ENCODE data around the gene PRPF8.
"Not testable (repeated sequence)": the region's sequence is repeated elsewhere in the genome, so short reads cannot be mapped to it uniquely, and the experiment has no call there.

PRPF8 gene

DNA sequence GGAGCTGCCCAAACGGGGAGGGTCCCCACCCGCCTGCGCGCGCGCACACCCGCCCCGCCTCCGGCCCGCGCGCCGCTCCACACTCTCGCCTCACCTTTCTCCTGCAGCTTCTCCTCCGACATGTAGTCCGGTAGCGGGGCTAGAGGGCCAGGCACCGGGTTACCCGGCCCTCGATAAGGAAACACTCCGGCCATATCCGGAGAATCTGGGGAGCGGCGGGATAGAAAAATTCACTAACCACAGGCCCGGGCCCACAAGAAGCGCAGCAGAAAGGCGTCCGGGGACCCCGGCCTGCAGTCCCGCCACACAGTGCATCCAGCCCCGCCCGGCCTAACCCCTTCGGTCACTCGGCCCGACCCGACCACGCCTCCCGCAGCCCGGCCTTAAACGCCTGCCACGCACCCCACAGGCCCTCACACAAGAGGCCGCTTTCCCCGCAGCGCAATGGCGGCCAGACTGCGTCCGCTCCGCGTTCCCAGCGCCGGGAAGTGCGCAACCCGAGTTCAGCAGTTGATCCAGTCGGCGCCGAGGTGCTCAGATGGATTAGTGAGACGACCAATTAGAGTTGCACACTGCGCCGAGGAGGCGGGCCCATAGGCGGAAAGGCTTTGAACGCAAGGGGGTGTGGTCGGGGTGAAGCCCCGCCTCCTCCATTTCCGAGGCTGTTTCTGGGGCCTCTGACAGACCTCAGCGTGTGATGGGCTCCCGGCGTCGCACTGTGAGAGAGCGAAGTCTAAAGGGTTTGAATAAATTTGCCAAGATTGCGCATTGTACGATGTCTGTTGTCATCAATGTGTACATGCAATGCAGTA lies at the start of gene PRPF8:
Gene PRPF8, minus strand, starts transcription at position 490 of the 812 bp plus-strand sequence. Its CDS starts 296 bp downstream, at position 194.
- FAIRE-seq = peak; percentile 98

DNA sequence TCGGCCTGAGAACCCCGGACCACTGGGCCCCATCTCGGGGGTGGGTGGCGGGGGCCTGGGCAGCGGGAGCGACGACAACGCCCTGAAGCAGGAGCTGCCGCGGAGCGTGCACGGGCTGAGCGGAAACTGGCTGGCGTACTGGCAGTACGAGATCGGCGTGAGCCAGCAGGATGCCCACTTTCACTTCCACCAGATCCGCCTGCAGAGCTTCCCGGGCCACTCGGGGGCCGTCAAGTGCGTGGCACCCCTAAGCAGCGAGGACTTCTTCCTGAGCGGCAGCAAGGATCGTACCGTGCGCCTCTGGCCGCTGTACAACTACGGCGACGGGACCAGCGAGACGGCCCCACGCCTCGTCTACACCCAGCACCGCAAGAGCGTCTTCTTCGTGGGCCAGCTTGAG lies 49.1 kb upstream of the PRPF8 start:
- FAIRE-seq = no peak

DNA sequence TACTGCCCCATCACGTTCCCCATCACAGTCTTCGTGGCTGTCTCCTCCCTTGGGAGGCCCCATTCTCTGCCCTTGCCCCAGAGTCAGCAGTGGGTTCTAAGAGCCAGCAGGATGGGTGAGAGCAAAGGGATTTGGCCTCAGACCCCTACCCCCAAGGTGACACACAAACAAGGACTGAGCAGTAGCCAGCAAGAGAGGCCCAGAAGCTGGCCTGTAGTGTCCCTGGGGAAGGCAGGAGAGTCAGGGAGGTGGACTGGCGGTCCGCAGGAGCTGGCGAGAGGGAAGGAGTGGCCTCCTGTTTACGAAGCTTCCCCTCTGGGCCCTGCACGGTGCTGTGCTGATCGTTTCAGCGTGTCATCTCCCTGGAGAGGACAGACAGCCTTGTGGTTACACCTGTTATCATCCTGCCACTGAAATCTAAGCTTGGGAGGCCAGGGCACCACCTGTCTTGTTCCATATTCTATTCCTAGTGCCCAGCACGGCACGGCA lies 48.2 kb upstream of the PRPF8 start:
- no peak for FAIRE-seq

DNA sequence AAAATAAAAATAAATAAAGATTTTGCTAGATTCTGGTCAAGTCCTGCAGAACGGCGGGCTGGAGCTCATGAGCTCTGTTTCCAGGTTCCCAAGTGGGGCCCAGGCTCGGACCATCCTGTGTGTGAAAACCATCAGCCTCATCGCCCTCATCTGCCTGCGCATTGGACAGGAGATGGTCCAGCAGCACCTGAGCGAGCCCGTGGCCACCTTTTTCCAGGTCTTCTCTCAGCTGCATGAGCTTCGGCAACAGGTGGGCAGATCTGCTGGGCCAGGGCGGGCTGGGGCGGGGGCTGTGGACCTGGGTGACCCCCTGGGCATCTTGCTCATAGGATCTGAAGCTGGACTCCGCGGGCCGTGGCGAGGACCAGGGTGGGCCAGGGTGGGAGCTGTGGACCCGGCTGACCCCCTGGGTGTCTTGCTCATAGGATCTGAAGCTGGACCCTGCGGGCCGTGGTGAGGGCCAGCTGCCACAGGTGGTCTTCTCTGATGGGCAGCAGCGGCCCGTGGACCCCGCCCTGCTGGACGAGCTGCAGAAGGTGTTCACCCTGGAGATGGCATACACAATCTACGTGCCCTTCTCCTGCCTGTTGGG lies 47.7 kb upstream of the PRPF8 start:
- no peak for FAIRE-seq

DNA sequence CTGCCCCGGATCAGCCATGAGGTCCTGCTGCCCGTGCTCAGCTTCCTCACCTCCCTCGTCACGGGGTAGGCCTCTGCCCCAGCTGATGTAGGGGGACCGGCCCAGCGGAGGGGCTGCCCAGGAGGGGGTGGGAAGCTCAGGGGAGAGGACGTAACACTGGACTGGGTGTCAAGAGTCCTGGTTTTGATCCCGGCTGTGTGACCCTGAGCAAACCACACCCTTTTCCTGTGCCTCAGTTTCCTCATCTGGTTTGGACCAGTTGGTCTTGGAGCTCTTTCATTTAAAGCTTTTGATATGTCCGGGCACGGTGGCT lies 46.5 kb upstream of the PRPF8 start:
- FAIRE-seq = no peak

DNA sequence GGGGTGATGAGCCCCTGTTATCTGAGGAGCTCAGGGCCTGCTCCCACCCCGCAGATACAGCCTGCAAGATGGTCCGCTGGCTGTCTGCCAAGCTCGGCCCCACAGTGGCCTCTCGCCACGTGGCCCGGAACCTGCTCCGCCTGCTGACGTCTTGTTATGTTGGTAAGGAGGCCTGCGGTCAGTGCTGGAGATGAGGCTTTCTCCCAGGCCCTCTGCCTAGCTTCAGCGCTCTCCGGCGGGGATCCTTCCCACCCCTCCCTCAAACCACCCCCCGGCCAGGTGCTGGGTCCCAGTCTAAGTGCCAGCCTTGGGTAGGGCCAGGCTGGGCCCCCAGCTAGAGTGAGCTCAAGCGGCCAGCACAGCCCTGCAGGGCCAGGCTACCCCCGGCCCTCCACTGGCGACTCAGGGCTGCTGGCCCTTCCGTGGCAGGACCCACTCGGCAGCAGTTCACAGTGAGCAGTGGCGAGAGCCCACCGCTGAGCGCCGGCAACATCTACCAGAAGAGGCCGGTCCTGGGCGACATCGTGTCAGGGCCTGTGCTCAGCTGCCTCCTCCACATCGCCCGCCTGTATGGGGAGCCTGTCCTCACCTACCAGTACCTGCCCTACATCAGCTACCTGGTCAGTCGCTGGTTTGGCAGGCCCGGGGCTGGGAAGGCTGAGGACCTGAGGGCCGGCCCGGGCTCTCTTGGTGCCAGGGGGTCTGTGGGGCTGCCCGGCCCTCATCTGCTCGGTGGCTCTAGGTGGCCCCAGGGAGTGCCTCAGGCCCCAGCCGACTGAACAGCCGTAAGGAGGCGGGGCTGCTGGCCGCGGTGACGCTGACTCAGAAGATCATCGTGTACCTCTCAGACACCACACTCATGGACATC lies 45.9 kb upstream of the PRPF8 start:
- FAIRE-seq = no peak

DNA sequence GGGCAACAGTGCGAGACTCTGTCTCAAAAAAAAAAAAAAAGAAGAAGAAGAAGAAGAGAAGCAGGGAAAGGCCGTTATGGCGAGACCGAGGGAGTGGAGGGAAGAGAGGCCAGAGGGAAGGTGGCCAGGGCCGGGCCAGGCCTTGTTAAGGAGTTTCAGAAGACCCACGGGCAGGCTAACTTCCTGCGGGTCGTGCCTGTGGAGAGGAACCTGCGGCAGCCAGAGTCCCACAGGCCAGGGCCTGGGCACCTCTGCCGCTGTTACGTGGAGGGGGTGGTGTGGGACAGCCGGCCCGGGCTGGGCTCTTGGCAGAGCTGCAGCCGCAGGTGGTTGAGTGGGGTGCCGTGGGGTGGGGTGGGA lies 45.3 kb upstream of the PRPF8 start:
- no peak for FAIRE-seq

DNA sequence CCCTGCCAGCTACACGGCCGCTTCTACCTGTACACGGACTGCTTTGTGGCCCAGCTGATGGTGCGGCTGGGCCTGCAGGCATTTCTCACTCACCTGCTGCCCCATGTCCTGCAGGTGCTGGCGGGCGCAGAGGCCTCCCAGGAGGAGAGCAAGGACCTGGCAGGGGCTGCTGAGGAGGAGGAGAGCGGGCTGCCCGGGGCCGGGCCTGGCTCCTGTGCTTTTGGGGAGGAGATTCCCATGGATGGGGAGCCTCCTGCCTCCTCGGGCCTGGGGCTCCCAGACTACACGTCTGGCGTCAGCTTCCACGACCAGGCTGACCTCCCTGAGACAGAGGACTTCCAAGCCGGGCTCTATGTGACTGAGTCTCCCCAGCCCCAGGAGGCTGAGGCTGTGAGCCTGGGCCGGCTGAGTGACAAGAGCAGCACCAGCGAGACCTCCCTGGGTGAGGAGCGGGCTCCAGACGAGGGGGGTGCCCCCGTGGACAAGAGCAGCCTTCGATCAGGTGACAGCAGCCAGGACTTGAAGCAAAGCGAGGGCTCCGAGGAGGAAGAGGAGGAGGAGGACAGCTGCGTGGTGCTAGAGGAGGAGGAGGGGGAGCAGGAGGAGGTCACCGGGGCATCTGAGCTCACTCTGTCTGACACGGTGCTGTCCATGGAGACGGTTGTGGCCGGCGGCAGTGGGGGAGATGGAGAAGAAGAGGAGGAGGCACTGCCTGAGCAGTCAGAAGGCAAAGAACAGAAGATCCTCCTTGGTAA lies 43.4 kb upstream of the PRPF8 start:
- no peak for FAIRE-seq

DNA sequence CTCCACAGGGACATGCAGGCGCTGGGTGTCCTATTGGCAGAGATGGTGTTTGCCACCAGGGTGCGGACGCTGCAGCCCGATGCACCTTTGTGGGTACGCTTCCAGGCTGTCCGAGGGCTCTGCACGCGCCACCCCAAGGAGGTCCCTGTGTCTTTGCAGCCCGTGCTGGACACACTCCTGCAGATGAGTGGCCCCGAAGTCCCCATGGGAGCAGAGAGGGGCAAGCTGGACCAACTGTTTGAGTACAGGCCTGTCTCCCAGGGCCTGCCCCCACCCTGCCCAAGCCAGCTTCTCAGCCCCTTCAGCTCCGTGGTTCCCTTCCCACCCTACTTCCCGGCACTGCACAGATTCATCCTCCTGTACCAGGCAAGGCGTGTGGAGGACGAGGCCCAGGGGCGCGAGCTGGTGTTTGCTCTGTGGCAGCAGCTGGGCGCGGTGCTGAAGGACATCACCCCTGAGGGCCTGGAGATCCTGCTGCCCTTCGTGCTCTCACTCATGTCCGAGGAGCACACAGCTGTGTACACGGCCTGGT lies 42.7 kb upstream of the PRPF8 start:
- no peak for FAIRE-seq

DNA sequence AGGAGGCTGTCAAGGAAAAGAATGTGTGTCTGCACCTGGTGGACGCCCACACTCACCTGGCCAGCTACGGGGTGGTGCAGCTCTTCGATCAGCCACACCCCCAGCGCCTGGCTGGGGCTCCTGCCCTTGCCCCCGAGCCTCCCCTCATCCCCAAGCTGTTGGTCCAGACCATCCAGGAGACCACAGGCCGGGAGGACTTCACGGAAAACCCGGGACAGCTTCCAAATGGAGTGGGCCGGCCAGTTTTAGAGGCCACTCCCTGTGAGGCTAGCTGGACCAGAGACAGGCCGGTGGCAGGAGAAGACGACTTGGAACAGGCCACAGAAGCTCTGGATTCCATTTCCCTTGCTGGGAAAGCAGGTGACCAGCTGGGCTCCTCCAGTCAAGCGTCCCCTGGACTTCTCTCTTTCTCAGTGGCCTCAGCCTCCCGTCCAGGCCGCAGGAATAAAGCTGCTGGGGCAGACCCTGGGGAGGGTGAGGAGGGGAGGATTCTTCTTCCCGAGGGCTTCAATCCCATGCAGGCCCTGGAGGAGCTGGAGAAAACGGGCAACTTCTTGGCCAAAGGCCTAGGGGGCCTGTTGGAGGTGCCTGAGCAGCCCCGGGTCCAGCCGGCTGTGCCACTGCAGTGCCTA lies 42.1 kb upstream of the PRPF8 start:
- no peak for FAIRE-seq

DNA sequence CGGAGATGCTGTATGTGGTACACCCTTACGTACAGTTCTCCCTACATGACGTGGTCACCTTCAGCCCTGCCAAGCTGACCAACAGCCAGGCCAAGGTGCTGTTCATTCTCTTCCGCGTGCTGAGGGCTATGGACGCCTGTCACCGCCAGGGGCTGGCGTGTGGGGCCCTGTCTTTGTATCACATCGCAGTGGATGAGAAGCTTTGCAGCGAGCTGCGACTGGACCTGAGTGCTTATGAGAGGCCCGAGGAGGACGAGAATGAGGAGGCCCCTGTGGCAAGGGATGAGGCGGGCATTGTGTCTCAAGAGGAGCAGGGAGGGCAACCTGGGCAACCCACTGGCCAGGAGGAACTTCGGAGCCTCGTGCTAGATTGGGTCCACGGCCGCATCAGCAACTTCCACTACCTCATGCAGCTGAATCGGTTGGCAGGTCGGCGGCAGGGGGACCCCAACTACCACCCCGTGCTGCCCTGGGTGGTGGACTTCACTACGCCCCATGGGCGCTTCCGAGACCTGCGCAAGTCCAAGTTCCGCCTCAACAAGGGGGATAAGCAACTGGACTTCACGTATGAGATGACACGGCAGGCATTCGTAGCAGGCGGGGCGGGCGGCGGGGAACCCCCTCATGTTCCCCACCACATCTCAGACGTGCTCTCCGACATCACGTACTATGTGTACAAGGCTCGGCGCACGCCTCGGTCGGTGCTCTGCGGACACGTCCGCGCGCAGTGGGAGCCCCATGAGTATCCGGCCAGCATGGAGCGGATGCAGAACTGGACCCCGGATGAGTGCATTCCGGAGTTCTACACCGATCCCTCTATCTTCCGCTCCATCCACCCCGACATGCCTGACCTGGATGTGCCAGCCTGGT lies 41.2 kb upstream of the PRPF8 start:
- no peak for FAIRE-seq

DNA sequence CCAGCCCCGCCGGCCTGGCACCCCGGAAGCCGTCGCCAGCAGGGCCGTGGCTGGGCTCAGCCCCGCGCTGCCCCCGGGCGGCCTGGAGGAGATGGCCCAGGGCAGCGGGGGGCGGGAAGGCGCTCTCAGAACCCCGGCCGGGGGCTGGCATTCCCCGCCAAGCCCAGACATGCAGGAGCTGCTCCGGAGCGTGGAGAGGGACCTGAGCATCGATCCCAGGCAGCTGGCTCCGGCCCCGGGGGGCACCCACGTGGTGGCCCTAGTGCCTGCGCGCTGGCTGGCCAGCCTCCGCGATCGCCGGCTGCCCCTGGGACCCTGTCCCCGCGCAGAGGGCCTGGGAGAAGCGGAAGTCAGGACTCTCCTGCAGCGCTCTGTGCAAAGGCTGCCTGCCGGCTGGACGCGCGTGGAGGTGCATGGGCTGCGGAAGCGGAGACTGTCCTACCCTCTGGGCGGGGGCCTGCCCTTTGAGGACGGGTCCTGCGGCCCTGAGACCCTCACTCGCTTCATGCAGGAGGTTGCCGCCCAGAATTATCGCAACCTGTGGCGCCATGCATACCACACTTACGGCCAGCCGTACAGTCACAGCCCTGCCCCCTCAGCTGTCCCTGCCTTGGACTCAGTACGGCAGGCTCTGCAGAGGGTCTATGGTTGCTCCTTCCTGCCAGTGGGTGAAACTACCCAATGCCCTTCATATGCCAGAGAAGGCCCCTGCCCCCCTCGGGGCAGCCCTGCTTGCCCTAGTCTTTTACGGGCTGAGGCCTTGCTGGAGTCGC lies 40.4 kb upstream of the PRPF8 start:
- FAIRE-seq = no peak

DNA sequence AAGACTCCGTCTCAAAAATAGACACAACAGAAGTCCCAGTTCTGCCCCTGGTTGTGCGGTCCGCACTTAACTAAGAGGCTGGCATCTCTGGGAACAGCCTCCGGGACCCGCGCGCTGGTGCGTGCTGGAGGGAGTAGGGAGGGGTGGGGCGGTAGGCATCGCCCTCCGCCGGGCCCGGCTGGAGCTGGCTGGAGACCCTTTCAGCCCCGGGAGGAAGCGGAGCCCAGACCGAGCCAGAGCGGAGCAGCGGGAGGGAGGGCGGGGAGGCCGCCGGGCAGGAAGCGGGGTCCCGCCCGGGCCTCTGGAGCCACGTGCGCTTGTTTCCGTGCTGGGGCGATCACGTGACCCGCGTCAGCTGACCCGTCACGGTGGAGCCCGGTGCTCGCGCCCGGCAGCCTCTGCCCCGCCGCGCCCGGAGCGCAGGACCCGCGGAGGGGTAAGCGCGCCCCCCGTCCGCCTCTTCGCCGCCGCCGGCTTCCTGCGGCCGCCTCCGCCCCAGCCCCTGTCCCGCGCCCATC lies 39.7 kb upstream of the PRPF8 start, which contains the start of gene WDR81:
Gene WDR81, plus strand, starts transcription at position 354 of the 518 bp plus-strand sequence. CDS start 256 bp downstream, outside the sequence.
- FAIRE-seq = no peak

DNA sequence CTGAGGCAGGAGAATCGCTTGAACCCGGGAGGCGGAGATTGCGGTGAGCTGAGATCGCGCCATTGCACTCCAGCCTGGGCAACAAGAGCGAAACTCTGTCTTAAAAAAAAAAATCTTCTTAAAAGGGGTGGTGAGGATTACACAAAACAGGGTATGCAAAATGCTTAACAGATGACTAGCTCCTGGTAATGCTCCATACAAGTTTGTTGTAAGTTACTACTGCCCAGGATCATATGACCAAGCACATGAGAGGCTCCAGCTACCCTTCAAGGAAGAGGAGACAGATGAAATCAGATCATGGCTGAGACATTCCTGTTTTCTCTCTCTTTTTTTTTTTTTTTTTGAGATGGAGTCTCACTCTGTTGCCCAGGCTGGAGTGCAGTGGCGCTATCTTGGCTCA lies 37.4 kb upstream of the PRPF8 start:
- not testable (repeated sequence) for FAIRE-seq

DNA sequence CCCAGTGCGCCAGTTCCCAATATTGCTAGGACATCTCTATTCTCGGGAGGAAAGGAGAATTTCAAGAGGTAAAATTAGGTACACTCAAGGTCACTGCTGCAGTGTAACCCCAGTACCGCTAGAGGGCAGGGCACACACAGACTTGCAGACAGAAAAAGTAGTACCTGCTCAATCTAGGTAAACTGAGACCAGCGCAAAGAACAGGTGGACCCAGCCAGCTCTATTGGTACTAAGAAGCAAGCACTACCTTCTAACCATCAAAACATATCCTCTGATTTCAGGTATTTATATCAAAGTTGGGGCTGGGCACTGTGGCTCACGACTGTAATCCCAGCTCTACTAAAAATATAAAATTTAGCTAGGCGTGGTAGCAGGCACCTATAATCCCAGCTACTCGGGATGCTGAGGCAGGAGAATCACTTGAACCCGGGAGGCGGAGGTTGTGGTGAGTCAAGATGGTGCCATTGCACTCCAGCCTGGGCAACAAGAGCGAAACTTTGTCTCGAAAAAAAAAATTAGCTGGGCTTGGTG lies 36.3 kb upstream of the PRPF8 start:
- FAIRE-seq = peak; percentile 27

DNA sequence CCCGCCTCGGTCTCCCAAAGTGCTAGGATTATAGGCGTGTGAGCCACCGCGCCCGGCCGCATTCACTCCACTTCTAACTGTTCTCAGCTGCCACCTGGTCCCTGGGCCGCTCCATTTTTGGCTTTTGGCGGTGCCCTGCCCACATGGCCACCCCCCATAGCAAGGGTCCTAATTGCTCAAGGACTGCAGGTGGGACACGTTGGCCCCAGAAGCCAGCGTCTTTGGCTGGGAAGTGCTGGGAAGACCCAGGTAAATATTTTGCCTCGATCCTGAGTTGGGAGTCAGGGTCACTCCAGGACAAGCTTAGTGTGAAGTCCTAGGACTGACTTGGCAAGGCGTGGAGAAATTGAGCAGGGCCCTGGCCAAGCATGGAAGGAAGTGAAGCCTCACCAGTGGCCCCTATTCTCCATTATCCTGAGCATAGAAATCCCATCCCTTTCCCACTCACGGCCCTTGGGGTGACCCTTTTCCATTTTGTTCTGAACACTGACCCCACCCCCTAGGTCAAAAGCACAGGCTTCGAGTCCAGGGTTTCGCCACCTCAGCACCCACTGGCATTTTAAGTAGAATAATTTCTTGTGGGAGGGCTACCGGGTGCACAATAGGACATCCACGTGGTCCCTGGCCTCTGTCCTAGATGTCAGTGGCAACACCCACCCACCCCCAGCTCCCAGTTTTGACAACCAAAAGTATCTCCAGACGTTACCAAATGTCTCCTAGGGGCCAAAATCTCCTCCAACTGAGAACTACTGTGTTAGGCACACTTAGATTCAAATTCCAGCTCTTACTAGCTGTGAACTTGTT lies 33.9 kb upstream of the PRPF8 start:
- no peak for FAIRE-seq

DNA sequence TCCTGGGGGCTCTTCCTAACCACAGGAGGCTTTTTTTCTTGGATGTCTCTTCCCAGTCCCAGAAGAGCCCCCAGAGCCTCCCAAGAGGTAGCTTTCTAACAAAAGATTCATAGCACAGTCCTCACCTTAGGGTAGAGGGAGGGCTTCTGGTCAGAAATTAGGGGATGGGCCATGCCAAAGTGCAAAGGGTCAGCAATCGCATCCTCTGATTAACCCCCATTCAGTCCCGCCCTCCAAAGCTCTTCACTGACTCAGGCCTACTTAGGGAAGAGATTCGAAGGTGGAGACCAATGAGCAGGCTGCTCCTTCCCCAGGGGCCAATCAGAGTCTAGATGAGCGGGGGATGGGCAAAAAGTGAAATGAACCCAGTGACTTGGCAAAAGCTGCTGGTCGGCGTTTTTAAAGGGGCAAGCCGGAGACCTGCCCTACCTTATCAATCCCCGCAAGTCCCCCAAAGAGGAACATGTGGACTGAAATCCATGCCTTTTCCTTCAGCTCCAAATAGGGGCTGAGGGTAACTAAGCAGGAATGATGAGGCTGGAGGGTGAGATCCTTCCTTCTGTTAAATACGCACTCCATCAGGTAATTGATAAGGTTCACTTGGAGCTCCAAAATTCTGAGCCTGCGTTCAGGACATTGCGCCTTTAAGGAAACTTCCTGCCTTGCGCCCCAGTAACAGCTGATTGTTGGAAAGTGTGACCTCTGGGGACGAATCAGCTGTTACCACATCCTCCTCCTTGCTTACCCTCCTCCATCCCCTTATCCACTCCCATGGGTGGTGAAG lies 32.4 kb upstream of the PRPF8 start:
- FAIRE-seq = peak; percentile 99
